ENCODE data around the gene RELN.

The RELN gene

GRCh38 chr7:103894656-103895596, 94.5 kb downstream of the RELN start:
- no peak for DNase-seq (ENCODE audit: low spot score)

- no peak for DNase-seq (ENCODE audit: low spot score)
Observed at GRCh38 chr7:103893350-103893749, 96.1 kb downstream of the RELN start.

- no peak for DNase-seq (ENCODE audit: low spot score)
Observed at GRCh38 chr7:103889451-103889850, 100.0 kb downstream of the RELN start.

GRCh38 chr7:103888603-103889153, 100.8 kb downstream of the RELN start:
- DNase-seq (ENCODE audit: low spot score): no peak

- peak; percentile 31 for DNase-seq (ENCODE audit: low spot score)
Observed at GRCh38 chr7:103887853-103888602, 101.4 kb downstream of the RELN start.

- DNase-seq (ENCODE audit: low spot score): no peak
Observed at GRCh38 chr7:103887050-103887449, 102.4 kb downstream of the RELN start.

GRCh38 chr7:103879928-103880600, 109.4 kb downstream of the RELN start:
- no peak for DNase-seq (ENCODE audit: low spot score)

- no peak for DNase-seq (ENCODE audit: low spot score)
Observed at GRCh38 chr7:103879411-103879810, 110.0 kb downstream of the RELN start.

GRCh38 chr7:103877565-103877964, 111.9 kb downstream of the RELN start:
- DNase-seq (ENCODE audit: low spot score): no peak

GRCh38 chr7:103875718-103876117, 113.7 kb downstream of the RELN start:
- DNase-seq (ENCODE audit: low spot score): no peak

- no peak for DNase-seq (ENCODE audit: low spot score)
Observed at GRCh38 chr7:103871473-103871872, 118.0 kb downstream of the RELN start.

GRCh38 chr7:103870664-103871063, 118.8 kb downstream of the RELN start:
- DNase-seq (ENCODE audit: low spot score): no peak

GRCh38 chr7:103867874-103868273, 121.6 kb downstream of the RELN start:
- no peak for DNase-seq (ENCODE audit: low spot score)

- no peak for DNase-seq (ENCODE audit: low spot score)
Observed at GRCh38 chr7:103866919-103867318, 122.5 kb downstream of the RELN start.

GRCh38 chr7:103865442-103865841, 124.0 kb downstream of the RELN start:
- DNase-seq (ENCODE audit: low spot score): no peak

- no peak for DNase-seq (ENCODE audit: low spot score)
Observed at GRCh38 chr7:103862302-103863035, 127.0 kb downstream of the RELN start.

- no peak for DNase-seq (ENCODE audit: low spot score)
Observed at GRCh38 chr7:103859709-103860108, 129.7 kb downstream of the RELN start.

GRCh38 chr7:103857435-103857834, 132.0 kb downstream of the RELN start:
- peak; percentile 11 for DNase-seq (ENCODE audit: low spot score)

- DNase-seq (ENCODE audit: low spot score): no peak
Observed at GRCh38 chr7:103856929-103857328, 132.5 kb downstream of the RELN start.

- no peak for DNase-seq (ENCODE audit: low spot score)
Observed at GRCh38 chr7:103855671-103856070, 133.8 kb downstream of the RELN start.

GRCh38 chr7:103854611-103855010, 134.8 kb downstream of the RELN start:
- no peak for DNase-seq (ENCODE audit: low spot score)

- peak; percentile 34 for DNase-seq (ENCODE audit: low spot score)
Observed at GRCh38 chr7:103851357-103851756, 138.1 kb downstream of the RELN start.

Measured in RKO (cell line).